ENCODE results near the gene PRDM11. TPM values are rescaled to one million over a fixed set of nuclear protein-coding genes. Genes with fewer than 3 reads are reported as not detected.
A peak's percentile ranks its signal among the peaks of the same experiment; 100 is the strongest.

The PRDM11 gene
- total and polyA plus RNA-seq, 2 of the 4 experiments (the other 2 are of a cell fraction), result 2.2 to 2.7 TPM

- ChIA-PET CTCF (no interaction called here), POLR2A (ENCODE audit: unreplicated experiment) (no interaction called here)
- in situ Hi-C loops (cut with MboI; ENCODE audit: low sequenced_read_pairs) (no loop called here), intact Hi-C loops (cut with micrococcal nuclease) (no loop called here), dilution Hi-C loops (cut with HindIII; ENCODE audit: low sequenced_read_pairs, unreplicated experiment) (no loop called here)
- H3K27me3 ChIP-seq (ENCODE audit: control insufficient read depth, insufficient read depth, low read length), result no peaks in the 10 kb centered on the region
- H3K4me2 ChIP-seq (ENCODE audit: low read depth, low read length), result no peak overlapping the region; the same call in 1 of the 2 replicates
- H3K27ac ChIP-seq (ENCODE audit: insufficient read depth, low read length), result no peak overlapping the region
- no TSS peak for BruUV-seq (replicated peaks)
- H3K4ac ChIP-seq (ENCODE audit: low read depth, low read length), result no peak overlapping the region
- H3K79me1 ChIP-seq (ENCODE audit: low read depth in 1 of 2, low read length in 2 of 2), result no peaks in the 10 kb centered on the region
- H3K9ac ChIP-seq (ENCODE audit: low read depth, low read length), result no peak overlapping the region
- no peak overlapping the region for H4K8ac ChIP-seq (ENCODE audit: low read depth in 2 of 2, low read length in 2 of 2)
- no peak overlapping the region for H2BK20ac ChIP-seq (ENCODE audit: low read depth, low read length)
- H2AK9ac ChIP-seq (replicated peaks; ENCODE audit: low read depth, low read length, poor library complexity), result peak overlapping the region; percentile 52
- H4K91ac ChIP-seq (ENCODE audit: insufficient read depth, low read depth, low read length), result no peak overlapping the region
- H2BK120ac ChIP-seq (ENCODE audit: low read depth, low read length), result no peak overlapping the region
- whole genome bisulfite sequencing, 2 experiments (ENCODE audit: extremely low coverage in 2 of 2, insufficient read length in 1 of 2), result 59% methylated on average over 3 of the region's 29 CpGs; no CpG with 5 or more reads in 1 of the 2 experiments
- no peak overlapping the region for H3K4me3 ChIP-seq (ENCODE audit: insufficient read depth, low read depth, low read length)
- H3K9me1 ChIP-seq (ENCODE audit: insufficient read depth, low read length), result no peaks in the 10 kb centered on the region; the same call in 1 of the 2 replicates
- no peak overlapping the region for H3K23ac ChIP-seq (ENCODE audit: low read depth, low read length)
- ATAC-seq (ENCODE audit: low read depth) (peak; percentile 68), DNase-seq (peak; percentile 21)
- no peaks in the 10 kb centered on the region; the same call in 1 of the 2 replicates for H3K4me1 ChIP-seq (ENCODE audit: control insufficient read depth, insufficient read depth, low read length)
- H3K56ac ChIP-seq (ENCODE audit: extremely low read depth, insufficient read depth, low read length), result no peak overlapping the region
- peaks cover 4% of the 10 kb centered on the region; the same call in 1 of the 2 replicates for H3K36me3 ChIP-seq (ENCODE audit: control insufficient read depth, insufficient read depth, low read length)
- TF ChIP-seq BHLHE40 (IDR thresholded peaks at IDR 0.05; ENCODE audit: low read depth, low read length), result 0 out of 2 replicates have a peak, but pooled peaks have one; percentile 17
- TF ChIP-seq NFE2L2 (IDR thresholded peaks at IDR 0.05; ENCODE audit: low read depth, low read length), result no peak
- H2AK5ac ChIP-seq (ENCODE audit: low read depth, low read length), result no peak overlapping the region
- no peaks in the 10 kb centered on the region for H3K9me3 ChIP-seq (ENCODE audit: control insufficient read depth, insufficient read depth, low read length)
- no peak overlapping the region for H2BK5ac ChIP-seq (ENCODE audit: low read depth, low read length, poor library complexity, severe bottlenecking)
- no peak overlapping the region for H3K14ac ChIP-seq (replicated peaks; ENCODE audit: low read depth, low read length)
- no peak overlapping the region for H3K18ac ChIP-seq (ENCODE audit: low read depth, low read length)
- no peaks in the 10 kb centered on the region for H4K20me1 ChIP-seq (ENCODE audit: insufficient read depth, low read length)
- no peak overlapping the region for H2BK15ac ChIP-seq (ENCODE audit: low read depth, low read length)
- H2AFZ ChIP-seq (replicated peaks; ENCODE audit: low read length, poor library complexity), result peak overlapping the region; percentile 70
- no peak overlapping the region for H4K5ac ChIP-seq (ENCODE audit: low read depth, low read length)
These were observed 63.7 kb downstream of the PRDM11 start for GRCh38 chr11:45209891-45210699.
